ENCODE measurements around the gene MTHFD1L.

Gene MTHFD1L

DNA sequence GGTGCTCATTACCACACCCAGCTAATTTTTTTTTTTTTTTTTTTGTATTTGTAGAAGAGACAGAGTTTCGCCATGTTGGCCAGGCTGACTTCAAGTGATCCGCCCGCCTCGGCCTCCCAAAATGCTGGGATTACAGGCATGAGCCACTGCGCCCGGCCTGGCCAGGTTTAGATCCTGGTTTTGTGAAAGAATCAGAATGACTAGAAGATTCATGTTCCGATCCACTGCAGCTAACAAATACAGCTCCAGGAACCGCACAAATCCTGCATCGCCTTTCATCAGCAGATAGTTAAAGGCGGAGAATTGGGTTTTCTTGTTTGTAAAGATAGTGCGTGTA, 223.1 kb downstream of the MTHFD1L start:
- Histone ChIP-seq H3K36me3 (ENCODE audit: control insufficient read depth, insufficient read depth, low read length) (no peaks in the 10 kb centered on the region), H3K4me3 (ENCODE audit: low read depth, low read length) (no peak overlapping the region), H3K4me1 (ENCODE audit: control insufficient read depth, insufficient read depth, low read length) (peaks cover 8% of the 10 kb centered on the region), H3K27me3 (ENCODE audit: control insufficient read depth, insufficient read depth, low read length) (no peaks in the 10 kb centered on the region), H3K9ac (ENCODE audit: low read depth, low read length) (no peak overlapping the region), H3K9me3 (ENCODE audit: control insufficient read depth, insufficient read depth, low read length) (no peaks in the 10 kb centered on the region)

DNA sequence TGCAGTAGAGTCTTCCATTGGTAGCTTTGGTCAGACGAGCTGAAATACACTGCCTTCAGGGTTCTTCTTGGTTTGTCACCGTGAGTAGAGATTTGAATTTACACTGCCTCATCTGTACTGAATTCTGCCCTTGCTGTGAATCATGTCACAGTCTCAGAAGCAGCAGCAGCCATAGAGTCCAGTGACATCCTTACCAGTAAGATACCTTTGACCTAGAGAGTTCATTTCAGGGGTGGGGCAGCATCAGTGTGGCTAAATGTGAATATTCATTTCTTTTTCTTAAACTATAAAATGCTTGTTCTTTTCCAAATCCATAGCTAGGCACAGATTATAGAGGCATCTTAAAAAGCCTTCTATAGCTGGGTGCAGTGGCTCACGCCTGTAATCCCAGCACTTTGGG, 223.5 kb downstream of the MTHFD1L start:
- Histone ChIP-seq H3K9me3 (ENCODE audit: control insufficient read depth, insufficient read depth, low read length) (no peaks in the 10 kb centered on the region), H3K9ac (ENCODE audit: low read depth, low read length) (no peak overlapping the region), H3K4me1 (ENCODE audit: control insufficient read depth, insufficient read depth, low read length) (peaks cover 8% of the 10 kb centered on the region), H3K4me3 (ENCODE audit: low read depth, low read length) (no peak overlapping the region), H3K27me3 (ENCODE audit: control insufficient read depth, insufficient read depth, low read length) (no peaks in the 10 kb centered on the region), H3K36me3 (ENCODE audit: control insufficient read depth, insufficient read depth, low read length) (peaks cover under 1% of the 10 kb centered on the region)

DNA sequence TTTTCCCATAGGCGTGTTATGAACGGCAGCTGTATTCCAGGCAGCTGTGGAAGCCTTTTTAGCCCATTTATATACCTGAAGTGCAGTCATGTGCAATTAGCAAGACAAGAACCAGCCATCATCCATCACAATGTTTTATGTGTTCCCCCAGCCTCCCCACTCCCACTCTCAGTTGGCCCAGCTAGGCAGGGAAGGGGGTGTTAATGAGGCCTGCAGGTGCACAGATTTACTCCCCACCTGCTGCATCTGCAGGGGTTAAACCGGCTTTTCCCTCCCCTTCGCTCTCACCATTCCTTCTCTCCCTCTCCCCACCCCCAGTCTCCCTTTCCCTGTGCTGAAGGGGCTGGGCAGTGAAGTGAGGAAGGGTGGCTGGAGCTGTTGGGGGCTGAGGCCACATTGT, 224.5 kb downstream of the MTHFD1L start:
- Histone ChIP-seq H3K9me3 (ENCODE audit: control insufficient read depth, insufficient read depth, low read length) (no peaks in the 10 kb centered on the region), H3K4me3 (ENCODE audit: low read depth, low read length) (no peak overlapping the region), H3K4me1 (ENCODE audit: control insufficient read depth, insufficient read depth, low read length) (peaks cover 8% of the 10 kb centered on the region), H3K27me3 (ENCODE audit: control insufficient read depth, insufficient read depth, low read length) (no peaks in the 10 kb centered on the region), H3K9ac (ENCODE audit: low read depth, low read length) (no peak overlapping the region), H3K36me3 (ENCODE audit: control insufficient read depth, insufficient read depth, low read length) (peaks cover 3% of the 10 kb centered on the region)

DNA sequence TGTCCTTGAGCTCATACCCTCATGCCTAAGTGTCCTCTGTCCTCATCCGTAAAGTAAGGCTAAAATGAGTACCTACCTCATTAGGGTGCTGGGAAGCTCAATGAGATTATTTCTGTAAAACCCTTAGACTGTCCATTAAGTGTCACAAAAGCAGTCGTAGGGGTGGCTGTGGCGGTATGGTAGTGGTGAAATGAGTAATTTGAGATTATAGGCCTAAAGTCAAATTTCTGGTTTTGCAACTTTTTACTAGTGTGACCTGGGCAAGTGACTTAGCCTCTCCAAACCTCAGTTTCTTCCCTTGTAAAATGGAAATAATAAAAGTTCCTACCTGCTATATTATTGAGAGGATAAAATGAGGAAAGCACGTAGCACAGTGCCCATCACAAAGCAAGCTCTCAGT, 226.1 kb downstream of the MTHFD1L start:
- H3K4me3 ChIP-seq (ENCODE audit: low read depth, low read length), result no peak overlapping the region
- H3K9ac ChIP-seq (ENCODE audit: low read depth, low read length), result no peak overlapping the region
- no peaks in the 10 kb centered on the region for H3K27me3 ChIP-seq (ENCODE audit: control insufficient read depth, insufficient read depth, low read length)
- peaks cover 8% of the 10 kb centered on the region for H3K4me1 ChIP-seq (ENCODE audit: control insufficient read depth, insufficient read depth, low read length)
- no peaks in the 10 kb centered on the region for H3K9me3 ChIP-seq (ENCODE audit: control insufficient read depth, insufficient read depth, low read length)
- peaks cover 3% of the 10 kb centered on the region for H3K36me3 ChIP-seq (ENCODE audit: control insufficient read depth, insufficient read depth, low read length)

DNA sequence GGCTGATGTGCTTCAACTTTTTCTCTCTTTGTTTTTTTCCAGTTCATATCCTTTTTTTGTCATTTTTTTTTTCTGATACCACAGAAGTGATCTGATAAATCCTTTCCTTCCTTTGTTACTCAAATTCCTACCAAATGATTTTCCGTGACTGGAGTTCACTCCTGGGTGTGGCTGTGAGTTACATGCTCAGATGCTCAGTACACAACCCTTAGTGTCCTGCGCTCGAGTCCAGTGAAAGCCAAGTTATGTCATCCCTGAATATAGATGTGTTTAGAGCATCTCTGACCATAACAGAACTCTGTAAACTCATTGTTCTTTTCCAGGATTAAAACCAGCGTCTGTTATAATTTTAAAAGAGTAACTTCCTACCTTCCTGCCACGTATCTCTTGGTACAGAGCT, 227.1 kb downstream of the MTHFD1L start:
- peaks cover 8% of the 10 kb centered on the region for H3K4me1 ChIP-seq (ENCODE audit: control insufficient read depth, insufficient read depth, low read length)

DNA sequence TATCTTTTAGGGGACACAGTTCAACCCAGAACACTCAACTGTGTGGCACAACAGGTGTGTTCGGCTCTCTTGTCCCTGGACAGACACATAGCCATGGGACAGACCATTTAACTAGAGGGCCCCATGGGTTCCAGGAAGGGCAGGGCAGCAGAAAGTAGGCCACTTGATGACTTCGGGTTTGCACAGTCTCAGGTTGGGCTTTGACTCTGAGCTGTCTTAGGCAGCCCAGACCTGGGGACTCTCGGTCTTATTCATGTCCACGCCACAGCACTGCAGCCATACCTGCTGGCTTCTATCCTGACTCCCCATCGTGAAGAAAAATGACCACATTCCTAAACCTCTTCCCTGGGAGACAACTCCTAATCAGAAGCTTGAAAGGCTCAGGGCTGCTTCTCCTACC, 228.2 kb downstream of the MTHFD1L start:
- H3K9me3 ChIP-seq (ENCODE audit: control insufficient read depth, insufficient read depth, low read length), result no peaks in the 10 kb centered on the region
- H3K36me3 ChIP-seq (ENCODE audit: control insufficient read depth, insufficient read depth, low read length), result peaks cover 3% of the 10 kb centered on the region
- no peaks in the 10 kb centered on the region for H3K27me3 ChIP-seq (ENCODE audit: control insufficient read depth, insufficient read depth, low read length)
- no peak overlapping the region for H3K4me3 ChIP-seq (ENCODE audit: low read depth, low read length)
- peaks cover 8% of the 10 kb centered on the region for H3K4me1 ChIP-seq (ENCODE audit: control insufficient read depth, insufficient read depth, low read length)
- no peak overlapping the region for H3K9ac ChIP-seq (ENCODE audit: low read depth, low read length)

More for the DNA sequence above, 227.1 kb downstream of the MTHFD1L start:
- no peak overlapping the region for H3K4me3 ChIP-seq (ENCODE audit: low read depth, low read length)
- H3K9me3 ChIP-seq (ENCODE audit: control insufficient read depth, insufficient read depth, low read length), result no peaks in the 10 kb centered on the region
- H3K9ac ChIP-seq (ENCODE audit: low read depth, low read length), result no peak overlapping the region
- no peaks in the 10 kb centered on the region for H3K27me3 ChIP-seq (ENCODE audit: control insufficient read depth, insufficient read depth, low read length)
- H3K36me3 ChIP-seq (ENCODE audit: control insufficient read depth, insufficient read depth, low read length), result peaks cover 3% of the 10 kb centered on the region

DNA sequence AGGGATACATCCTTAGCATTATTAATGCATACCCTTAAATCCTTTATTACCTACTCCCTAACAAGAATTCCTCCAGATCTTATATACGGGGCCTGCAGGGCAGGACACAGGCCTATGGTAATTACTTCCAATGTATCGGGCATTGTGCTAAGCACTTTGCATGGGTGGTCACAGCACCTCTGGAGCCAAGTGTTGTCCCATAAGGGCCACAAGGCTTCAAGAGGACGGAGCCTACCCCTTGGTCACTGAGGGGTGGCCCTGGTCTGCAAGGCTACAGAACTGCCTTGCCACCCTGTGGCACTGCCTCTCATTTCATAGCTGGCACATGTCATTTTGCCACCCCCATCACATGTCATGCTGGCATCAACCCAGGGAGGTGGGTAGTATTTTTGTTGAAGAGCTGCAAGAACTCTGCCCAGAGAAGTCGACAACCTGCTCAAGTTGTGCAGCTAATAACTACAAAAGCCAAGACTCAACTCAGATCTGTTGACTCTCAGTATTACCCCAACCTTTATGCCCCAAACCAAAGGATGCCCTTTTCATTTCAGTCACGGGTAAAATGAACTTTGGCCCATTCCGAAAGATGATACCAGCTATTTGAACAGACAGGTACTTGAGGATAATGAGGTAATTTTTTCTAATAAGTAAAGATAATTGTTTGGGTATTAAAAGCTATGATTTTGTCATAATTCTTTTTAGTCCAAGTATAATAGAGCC, 230.2 kb downstream of the MTHFD1L start:
- Histone ChIP-seq H3K4me3 (ENCODE audit: low read depth, low read length) (no peak overlapping the region), H3K9ac (ENCODE audit: low read depth, low read length) (no peak overlapping the region), H3K27me3 (ENCODE audit: control insufficient read depth, insufficient read depth, low read length) (no peaks in the 10 kb centered on the region), H3K9me3 (ENCODE audit: control insufficient read depth, insufficient read depth, low read length) (no peaks in the 10 kb centered on the region), H3K36me3 (ENCODE audit: control insufficient read depth, insufficient read depth, low read length) (peaks cover 3% of the 10 kb centered on the region), H3K4me1 (ENCODE audit: control insufficient read depth, insufficient read depth, low read length) (no peaks in the 10 kb centered on the region)

DNA sequence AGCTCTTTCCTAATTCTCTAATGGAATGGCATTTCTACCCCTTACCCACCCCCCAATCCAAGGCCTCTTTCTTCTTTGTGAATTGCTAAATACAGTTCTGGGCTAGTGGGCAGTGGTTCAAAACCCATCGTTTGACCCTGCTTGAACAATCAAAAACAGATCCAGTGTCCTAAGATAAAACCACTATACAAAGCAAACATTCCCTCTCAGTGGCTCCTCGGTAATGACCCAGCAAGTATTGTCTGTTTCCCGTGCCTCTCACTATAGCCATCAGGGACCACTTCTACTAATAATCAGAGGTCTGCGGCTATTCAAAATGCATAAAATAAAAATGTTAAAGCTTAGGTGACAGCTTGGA, 230.7 kb downstream of the MTHFD1L start:
- H3K9ac ChIP-seq (ENCODE audit: low read depth, low read length), result no peak overlapping the region
- peaks cover 3% of the 10 kb centered on the region for H3K36me3 ChIP-seq (ENCODE audit: control insufficient read depth, insufficient read depth, low read length)
- H3K4me1 ChIP-seq (ENCODE audit: control insufficient read depth, insufficient read depth, low read length), result no peaks in the 10 kb centered on the region

DNA sequence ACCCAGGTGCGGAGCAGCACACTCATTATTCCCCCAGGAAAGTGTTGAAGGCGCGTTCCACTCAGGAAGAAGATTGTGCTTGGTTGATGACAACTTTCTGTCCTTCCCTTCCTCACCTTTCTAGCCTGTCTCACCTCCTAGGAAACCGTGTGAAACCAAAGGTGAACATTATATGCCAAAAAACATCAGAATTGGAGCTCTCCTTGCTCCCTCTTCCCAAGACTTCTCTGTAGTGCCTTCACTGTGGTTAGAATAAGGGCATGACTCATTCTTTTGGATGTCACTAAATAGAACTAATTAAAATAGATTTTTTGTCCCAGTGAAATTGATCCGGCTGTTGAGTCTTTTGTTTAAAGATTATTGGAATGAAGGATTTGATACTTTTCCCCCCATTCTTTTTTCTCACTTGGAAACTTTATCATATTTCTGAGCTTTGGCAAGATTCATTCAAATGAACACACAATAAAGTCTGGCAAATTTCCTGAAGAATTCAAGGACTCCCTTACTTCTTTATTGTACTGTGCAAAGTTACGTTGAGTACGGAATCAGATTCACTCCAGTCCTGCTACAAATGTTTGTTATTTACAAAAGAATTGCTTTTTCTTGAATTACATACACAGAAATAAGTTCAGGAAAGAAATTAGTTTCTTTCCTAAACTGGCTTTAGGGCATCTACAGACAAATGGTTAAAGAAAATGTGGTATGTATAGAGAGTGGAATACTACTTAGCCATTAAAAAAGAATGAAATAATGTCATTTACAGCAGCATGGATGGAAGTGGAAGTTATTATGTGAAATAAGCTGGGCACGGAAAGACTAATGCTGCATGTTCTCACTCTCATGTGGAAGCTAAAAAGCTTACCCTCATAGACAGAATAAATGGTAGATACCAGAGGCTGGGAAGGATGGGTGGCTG, 231.4 kb downstream of the MTHFD1L start:
- Histone ChIP-seq H3K4me1 (ENCODE audit: control insufficient read depth, insufficient read depth, low read length) (no peaks in the 10 kb centered on the region), H3K9me3 (ENCODE audit: control insufficient read depth, insufficient read depth, low read length) (no peaks in the 10 kb centered on the region), H3K9ac (ENCODE audit: low read depth, low read length) (no peak overlapping the region), H3K27me3 (ENCODE audit: control insufficient read depth, insufficient read depth, low read length) (no peaks in the 10 kb centered on the region), H3K4me3 (ENCODE audit: low read depth, low read length) (no peak overlapping the region), H3K36me3 (ENCODE audit: control insufficient read depth, insufficient read depth, low read length) (peaks cover 3% of the 10 kb centered on the region)

More for the DNA sequence above, 230.7 kb downstream of the MTHFD1L start:
- Histone ChIP-seq H3K9me3 (ENCODE audit: control insufficient read depth, insufficient read depth, low read length) (no peaks in the 10 kb centered on the region), H3K4me3 (ENCODE audit: low read depth, low read length) (no peak overlapping the region), H3K27me3 (ENCODE audit: control insufficient read depth, insufficient read depth, low read length) (no peaks in the 10 kb centered on the region)

DNA sequence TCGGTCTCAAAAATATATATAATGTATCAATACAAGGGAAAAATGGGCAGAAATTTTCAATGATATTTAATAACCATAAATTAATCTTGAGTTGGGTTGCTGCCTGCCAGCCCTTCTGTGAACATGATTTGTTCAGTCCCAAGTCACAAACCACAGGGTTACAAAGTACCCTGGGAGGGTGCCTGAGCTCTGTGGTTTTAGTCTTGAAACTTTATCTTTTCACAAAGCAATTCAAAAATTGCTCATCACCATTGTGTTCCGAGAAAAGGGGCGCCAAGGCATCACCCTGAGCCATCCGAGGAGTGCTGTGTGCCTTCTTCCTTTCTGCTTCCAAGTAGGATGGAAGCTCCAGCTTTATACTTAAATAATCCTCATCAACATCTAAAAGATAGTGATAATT, 232.7 kb downstream of the MTHFD1L start:
- no peaks in the 10 kb centered on the region for H3K4me1 ChIP-seq (ENCODE audit: control insufficient read depth, insufficient read depth, low read length)
- no peaks in the 10 kb centered on the region for H3K27me3 ChIP-seq (ENCODE audit: control insufficient read depth, insufficient read depth, low read length)
- H3K4me3 ChIP-seq (ENCODE audit: low read depth, low read length), result no peak overlapping the region
- H3K36me3 ChIP-seq (ENCODE audit: control insufficient read depth, insufficient read depth, low read length), result peaks cover 3% of the 10 kb centered on the region
- H3K9ac ChIP-seq (ENCODE audit: low read depth, low read length), result no peak overlapping the region
- no peaks in the 10 kb centered on the region for H3K9me3 ChIP-seq (ENCODE audit: control insufficient read depth, insufficient read depth, low read length)

DNA sequence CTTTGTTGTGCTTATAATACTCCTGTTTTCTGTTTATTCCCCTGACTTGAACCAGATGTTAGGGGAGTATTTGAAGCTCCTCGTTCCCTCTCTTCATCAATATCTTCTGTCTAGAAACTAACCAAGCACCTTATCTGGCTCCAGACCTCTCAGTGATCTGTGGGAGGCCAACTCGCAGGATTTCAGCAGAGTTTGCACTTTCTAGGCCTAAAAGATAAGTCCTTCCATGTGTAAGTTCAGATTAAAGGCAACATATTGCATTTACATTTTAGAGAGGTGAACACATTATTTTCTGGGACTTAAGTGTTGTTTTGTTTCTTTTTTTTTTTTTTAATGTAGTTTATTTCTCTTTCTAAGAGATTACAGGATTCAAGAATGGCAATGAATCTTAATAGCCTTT, 234.8 kb downstream of the MTHFD1L start:
- no peak overlapping the region for H3K4me3 ChIP-seq (ENCODE audit: low read depth, low read length)
- H3K4me1 ChIP-seq (ENCODE audit: control insufficient read depth, insufficient read depth, low read length), result no peaks in the 10 kb centered on the region
- no peaks in the 10 kb centered on the region for H3K36me3 ChIP-seq (ENCODE audit: control insufficient read depth, insufficient read depth, low read length)
- no peaks in the 10 kb centered on the region for H3K9me3 ChIP-seq (ENCODE audit: control insufficient read depth, insufficient read depth, low read length)
- no peaks in the 10 kb centered on the region for H3K27me3 ChIP-seq (ENCODE audit: control insufficient read depth, insufficient read depth, low read length)
- no peak overlapping the region for H3K9ac ChIP-seq (ENCODE audit: low read depth, low read length)
